ENCODE measurements around the gene MYO10.

DNA sequence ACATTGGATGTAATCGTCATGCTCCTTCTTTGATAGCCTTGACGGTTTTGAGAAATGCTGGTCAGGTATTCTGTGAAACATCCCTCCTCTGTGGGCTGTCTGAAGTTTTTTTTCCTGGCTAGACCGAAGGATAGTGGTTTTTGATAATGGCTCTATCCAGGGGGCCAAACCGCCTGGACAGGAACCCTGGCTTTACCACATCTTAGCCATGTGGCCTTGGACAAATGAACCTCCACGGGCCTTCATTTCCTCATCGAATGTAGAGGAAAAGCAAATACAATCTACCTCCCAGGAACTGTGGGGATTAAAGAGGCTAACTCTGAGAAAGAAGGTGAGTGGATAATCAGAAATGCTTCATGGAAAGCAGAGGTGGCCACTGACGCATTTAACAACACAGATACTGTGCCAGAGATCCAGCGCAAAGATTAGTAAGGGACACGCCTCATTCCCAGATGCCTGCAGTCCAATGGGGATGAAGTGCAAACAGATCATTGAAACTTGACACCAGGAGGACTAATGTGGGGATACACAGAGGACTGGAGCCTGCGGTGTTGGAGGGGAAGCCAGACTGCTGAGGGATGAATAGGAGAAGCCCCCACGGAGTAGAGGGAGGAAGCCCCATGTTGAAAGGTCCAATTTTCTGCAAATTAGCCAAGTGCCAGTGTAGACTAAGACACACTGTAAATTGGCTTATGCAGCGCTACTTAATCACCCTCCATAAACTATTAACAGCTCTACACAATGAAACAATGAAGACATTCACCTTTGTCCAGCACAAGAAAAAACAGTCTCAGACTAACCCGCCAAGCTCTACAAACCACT, 41.6 kb downstream of the MYO10 start:
- no peak for TF ChIP-seq EZH2 (IDR thresholded peaks at IDR 0.05; ENCODE audit: borderline replicate concordance, low read depth, low read length, poor library complexity, severe bottlenecking)
- TF ChIP-seq, protein P1, sequence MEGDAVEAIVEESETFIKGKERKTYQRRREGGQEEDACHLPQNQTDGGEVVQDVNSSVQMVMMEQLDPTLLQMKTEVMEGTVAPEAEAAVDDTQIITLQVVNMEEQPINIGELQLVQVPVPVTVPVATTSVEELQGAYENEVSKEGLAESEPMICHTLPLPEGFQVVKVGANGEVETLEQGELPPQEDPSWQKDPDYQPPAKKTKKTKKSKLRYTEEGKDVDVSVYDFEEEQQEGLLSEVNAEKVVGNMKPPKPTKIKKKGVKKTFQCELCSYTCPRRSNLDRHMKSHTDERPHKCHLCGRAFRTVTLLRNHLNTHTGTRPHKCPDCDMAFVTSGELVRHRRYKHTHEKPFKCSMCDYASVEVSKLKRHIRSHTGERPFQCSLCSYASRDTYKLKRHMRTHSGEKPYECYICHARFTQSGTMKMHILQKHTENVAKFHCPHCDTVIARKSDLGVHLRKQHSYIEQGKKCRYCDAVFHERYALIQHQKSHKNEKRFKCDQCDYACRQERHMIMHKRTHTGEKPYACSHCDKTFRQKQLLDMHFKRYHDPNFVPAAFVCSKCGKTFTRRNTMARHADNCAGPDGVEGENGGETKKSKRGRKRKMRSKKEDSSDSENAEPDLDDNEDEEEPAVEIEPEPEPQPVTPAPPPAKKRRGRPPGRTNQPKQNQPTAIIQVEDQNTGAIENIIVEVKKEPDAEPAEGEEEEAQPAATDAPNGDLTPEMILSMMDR (conservative IDR thresholded peaks at IDR 0.05; ENCODE audit: low read depth, low read length), result no peak

Data from A673 (cell line).